ENCODE data around the gene CEBPA.

DNA sequence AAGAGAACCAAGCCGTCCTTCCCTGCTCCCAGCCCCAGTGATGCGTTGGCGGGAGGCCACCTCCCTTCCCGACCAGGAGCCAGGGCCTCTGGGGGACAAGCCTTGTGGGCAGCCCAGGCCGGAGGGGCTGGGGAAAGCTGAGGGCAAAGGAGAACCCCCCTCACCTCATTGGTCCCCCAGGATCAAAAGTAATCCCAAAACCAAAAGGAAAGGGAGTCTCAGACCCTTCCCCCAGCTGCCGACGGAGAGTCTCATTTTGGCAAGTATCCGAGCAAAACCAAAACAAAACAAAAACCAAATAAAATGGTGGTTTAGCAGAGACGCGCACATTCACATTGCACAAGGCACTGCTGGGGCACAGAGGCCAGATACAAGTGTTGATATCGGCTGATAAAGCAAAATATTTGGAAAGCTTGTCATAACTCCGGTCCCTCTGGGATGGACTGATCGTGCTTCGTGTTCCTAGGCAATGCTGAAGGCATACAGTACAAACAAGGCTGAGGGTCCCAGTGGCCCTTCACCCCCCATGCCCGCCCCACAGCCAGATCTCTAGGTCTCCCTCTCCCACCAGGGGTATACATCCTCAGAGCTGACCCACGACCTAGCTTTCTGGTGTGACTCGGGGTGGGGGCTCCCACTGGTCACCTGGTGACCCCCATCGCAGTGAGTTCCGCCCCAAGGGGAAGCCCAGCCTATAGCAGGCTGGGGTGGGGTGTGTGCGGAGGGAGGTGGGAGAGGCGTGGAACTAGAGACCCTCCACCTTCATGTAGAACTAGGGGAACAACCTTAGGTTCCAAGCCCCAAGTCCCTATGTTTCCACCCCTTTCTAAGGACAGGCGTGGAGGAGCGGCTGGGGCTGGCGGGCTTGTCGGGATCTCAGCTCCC, 2.1 kb downstream of the CEBPA start:
- TF ChIP-seq, protein P1, sequence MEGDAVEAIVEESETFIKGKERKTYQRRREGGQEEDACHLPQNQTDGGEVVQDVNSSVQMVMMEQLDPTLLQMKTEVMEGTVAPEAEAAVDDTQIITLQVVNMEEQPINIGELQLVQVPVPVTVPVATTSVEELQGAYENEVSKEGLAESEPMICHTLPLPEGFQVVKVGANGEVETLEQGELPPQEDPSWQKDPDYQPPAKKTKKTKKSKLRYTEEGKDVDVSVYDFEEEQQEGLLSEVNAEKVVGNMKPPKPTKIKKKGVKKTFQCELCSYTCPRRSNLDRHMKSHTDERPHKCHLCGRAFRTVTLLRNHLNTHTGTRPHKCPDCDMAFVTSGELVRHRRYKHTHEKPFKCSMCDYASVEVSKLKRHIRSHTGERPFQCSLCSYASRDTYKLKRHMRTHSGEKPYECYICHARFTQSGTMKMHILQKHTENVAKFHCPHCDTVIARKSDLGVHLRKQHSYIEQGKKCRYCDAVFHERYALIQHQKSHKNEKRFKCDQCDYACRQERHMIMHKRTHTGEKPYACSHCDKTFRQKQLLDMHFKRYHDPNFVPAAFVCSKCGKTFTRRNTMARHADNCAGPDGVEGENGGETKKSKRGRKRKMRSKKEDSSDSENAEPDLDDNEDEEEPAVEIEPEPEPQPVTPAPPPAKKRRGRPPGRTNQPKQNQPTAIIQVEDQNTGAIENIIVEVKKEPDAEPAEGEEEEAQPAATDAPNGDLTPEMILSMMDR (IDR thresholded peaks at IDR 0.05; ENCODE audit: low read depth, low read length) = no peak
- TF ChIP-seq POLR2A (IDR thresholded peaks at IDR 0.05; ENCODE audit: extremely low read depth, insufficient read length) (no peak), MYC (IDR thresholded peaks at IDR 0.05; ENCODE audit: low read depth, low read length) (no peak)
- TF ChIP-seq, protein P2, sequence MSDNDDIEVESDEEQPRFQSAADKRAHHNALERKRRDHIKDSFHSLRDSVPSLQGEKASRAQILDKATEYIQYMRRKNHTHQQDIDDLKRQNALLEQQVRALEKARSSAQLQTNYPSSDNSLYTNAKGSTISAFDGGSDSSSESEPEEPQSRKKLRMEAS (IDR thresholded peaks at IDR 0.05; ENCODE audit: low read depth, low read length) = no peak

Measured in NB4 (cell line).